Activated B cell treated with CpG ODN at 0.5 μM for 24 hours (primary cell): Measurements from ENCODE around the gene ARHGAP40. TPM values are rescaled to one million over a fixed set of nuclear protein-coding genes. Genes with fewer than 3 reads are reported as not detected.

Experiments used
- ATAC-seq: fragments of 200-7000 bp; cut with Tn5 transposase; one replicate; pipeline ENCODE4 v1.10.0; 2021; ENCODE audit warnings: low read depth, mild to moderate bottlenecking, moderate library complexity
- CTCF ChIA-PET: fragments of 350-600 bp; sonication (Branson Sonifier 250); formaldehyde crosslinking; loops from one replicate; lab custom pipeline; 2021; ENCODE audit warnings: antibody characterized with exemption; lab: Charles Lee
- POLR2A ChIA-PET: fragments of 350-600 bp; sonication (Branson Sonifier 250); formaldehyde crosslinking; loops from one replicate; lab custom pipeline; 2021; ENCODE audit warnings: antibody characterized with exemption; lab: Charles Lee
- DNase-seq: peaks from one replicate; pipeline ENCODE4 v3.0.0; 2022
- H3K27ac Mint-ChIP-seq: one replicate; pipeline ENCODE4 v1.8.0; 2020; ENCODE audit warnings: mixed read lengths
- H3K27me3 Mint-ChIP-seq: one replicate; pipeline ENCODE4 v1.8.0; 2021; ENCODE audit warnings: mixed read lengths
- H3K36me3 Mint-ChIP-seq: one replicate; pipeline ENCODE4 v1.8.0; 2021; ENCODE audit warnings: low read depth, mixed read lengths
- H3K4me1 Mint-ChIP-seq: one replicate; pipeline ENCODE4 v1.8.0; 2021; ENCODE audit warnings: mixed read lengths
- H3K4me3 Mint-ChIP-seq: one replicate; pipeline ENCODE4 v1.8.0; 2020; ENCODE audit warnings: mild to moderate bottlenecking, mixed read lengths
- H3K9me3 Mint-ChIP-seq: one replicate; pipeline ENCODE4 v1.8.0; 2020; ENCODE audit warnings: mixed read lengths
- intact Hi-C: fragments of 100-400 bp; cut with micrococcal nuclease; formaldehyde crosslinking; loops from one replicate; pipeline ENCODE4 v1.15.1; 2024
- total RNA-seq: library from RNA; stranded (reverse); gene quantifications from 2 replicates; pipeline ENCODE4 v1.2.3, GENCODE V29; 2022
- TF ChIP-seq, protein P1 (sequence below): fragments of 200-600 bp; IDR thresholded peaks from one replicate; pipeline ENCODE4 v1.8.0; 2022; ENCODE audit warnings: antibody characterized with exemption, mild to moderate bottlenecking

The ARHGAP40 gene
- total RNA-seq, 1 donor from 2014 or later, result not detected

DNA sequence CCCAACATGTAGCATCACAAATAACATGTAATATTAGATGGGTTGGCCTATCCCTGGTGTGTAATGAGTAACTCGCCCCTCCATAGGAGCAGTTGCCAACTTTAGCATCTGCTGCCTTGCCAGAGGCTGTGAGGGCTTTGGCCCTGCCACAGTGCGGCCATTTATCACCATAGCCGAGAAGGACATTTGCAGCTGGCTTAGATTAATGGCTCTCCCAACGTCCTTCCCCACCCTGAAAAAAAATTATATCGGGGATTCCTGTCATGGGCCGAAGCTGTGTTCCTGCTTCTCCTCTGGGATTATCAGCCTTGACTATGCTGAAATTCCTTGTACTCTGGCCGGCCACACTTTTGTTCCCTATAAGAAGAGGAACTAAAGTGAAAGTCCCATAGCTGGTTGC is 28.2 kb upstream of the ARHGAP40 start:
- Mint-ChIP-seq H3K4me3 (no peak overlapping the region), H3K36me3 (peaks cover 60% of the 10 kb centered on the region), H3K4me1 (no peaks in the 10 kb centered on the region), H3K9me3 (no peaks in the 10 kb centered on the region), H3K27me3 (no peaks in the 10 kb centered on the region), H3K27ac (no peak overlapping the region)
- POLR2A ChIA-PET, result no interaction called here
- CTCF ChIA-PET, result no interaction called here
- ATAC-seq (no peak), DNase-seq (no peak)
- intact Hi-C loops, result no loop called here
- TF ChIP-seq, protein P1, sequence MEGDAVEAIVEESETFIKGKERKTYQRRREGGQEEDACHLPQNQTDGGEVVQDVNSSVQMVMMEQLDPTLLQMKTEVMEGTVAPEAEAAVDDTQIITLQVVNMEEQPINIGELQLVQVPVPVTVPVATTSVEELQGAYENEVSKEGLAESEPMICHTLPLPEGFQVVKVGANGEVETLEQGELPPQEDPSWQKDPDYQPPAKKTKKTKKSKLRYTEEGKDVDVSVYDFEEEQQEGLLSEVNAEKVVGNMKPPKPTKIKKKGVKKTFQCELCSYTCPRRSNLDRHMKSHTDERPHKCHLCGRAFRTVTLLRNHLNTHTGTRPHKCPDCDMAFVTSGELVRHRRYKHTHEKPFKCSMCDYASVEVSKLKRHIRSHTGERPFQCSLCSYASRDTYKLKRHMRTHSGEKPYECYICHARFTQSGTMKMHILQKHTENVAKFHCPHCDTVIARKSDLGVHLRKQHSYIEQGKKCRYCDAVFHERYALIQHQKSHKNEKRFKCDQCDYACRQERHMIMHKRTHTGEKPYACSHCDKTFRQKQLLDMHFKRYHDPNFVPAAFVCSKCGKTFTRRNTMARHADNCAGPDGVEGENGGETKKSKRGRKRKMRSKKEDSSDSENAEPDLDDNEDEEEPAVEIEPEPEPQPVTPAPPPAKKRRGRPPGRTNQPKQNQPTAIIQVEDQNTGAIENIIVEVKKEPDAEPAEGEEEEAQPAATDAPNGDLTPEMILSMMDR, result no peak

DNA sequence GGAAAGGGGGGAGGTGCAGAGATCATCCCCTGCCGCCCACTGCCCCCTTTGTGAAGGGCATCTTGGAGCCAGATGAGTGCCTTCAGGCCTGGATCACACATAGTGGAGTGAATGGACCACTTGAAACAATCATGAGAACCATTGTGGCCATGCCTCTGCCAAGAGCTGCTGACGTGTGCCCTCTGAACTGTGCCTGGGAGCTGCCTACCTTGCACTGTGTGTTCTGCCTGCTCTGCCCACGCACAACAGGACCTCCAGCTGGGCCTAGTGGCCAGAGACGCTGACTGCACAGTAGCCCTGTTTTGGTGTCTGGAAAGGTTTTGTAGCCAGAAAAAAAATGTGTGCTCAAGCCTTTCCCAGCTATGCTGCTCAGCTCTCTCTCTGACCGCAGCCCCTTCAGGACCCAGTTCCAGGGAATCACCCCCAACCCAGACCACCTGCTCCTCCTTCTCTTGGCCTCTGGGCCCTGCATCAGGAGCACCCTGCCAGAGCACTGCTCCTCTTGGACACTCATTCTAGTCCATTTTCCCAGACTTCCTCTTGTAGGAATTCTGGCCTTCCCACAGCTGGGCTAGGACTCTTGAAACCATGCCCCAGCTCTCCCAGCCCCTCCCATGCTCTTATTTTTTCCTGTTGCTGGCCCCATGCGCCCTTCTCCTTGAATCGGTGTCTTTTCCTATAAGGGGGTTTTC is 22.2 kb upstream of the ARHGAP40 start:
- Mint-ChIP-seq H3K4me3 (no peak overlapping the region), H3K27ac (no peak overlapping the region), H3K36me3 (peaks cover 20% of the 10 kb centered on the region), H3K4me1 (no peaks in the 10 kb centered on the region), H3K27me3 (no peaks in the 10 kb centered on the region), H3K9me3 (no peaks in the 10 kb centered on the region)
- ATAC-seq (no peak), DNase-seq (no peak)
- ChIA-PET CTCF (no interaction called here), POLR2A (no interaction called here)
- intact Hi-C loops, result no loop called here
- TF ChIP-seq, protein P1, result no peak

- ATAC-seq (no peak), DNase-seq (no peak)
- Mint-ChIP-seq H3K4me1 (no peaks in the 10 kb centered on the region), H3K36me3 (peaks cover 14% of the 10 kb centered on the region), H3K9me3 (no peaks in the 10 kb centered on the region), H3K4me3 (no peak overlapping the region), H3K27me3 (no peaks in the 10 kb centered on the region), H3K27ac (no peak overlapping the region)
- ChIA-PET CTCF (no interaction called here), POLR2A (no interaction called here)
- TF ChIP-seq, protein P1, result no peak
- intact Hi-C loops, result no loop called here
Measured at GRCh38 chr20:38579921-38580320, 21.7 kb upstream of the ARHGAP40 start.

DNA sequence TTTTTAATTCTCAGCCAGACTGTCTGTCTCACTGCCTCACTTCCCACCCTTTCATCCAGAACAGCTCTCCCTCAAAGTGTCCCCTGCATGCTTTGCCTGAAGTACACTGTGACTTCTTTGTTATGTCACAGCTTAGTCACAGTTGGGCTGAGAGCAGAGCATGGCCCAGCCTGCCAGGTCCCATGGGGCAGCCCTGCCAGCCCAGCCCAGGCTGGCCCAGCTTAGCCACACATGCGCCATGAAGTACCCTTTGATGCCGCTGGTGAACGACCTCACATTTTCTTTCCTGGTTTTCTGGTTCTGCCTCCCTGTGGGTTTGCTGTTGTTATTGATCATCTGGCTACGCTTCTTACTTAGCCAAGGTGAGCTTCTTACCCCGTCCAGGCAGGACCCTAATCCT is 20.6 kb upstream of the ARHGAP40 start, which contains the start of gene ADIG:
ADIG (plus strand) TSS at position 185 of the 400 bp plus-strand sequence; CDS start at position 239, 54 bp downstream.
- intact Hi-C loops, result no loop called here
- DNase-seq, result no peak
- no peak within 1 kb of the TSS for H3K27ac Mint-ChIP-seq
- ChIA-PET CTCF (no interaction called here), POLR2A (no interaction called here)
- peaks cover 5% of the 10 kb centered on the region for H3K36me3 Mint-ChIP-seq
- TF ChIP-seq, protein P1, result no peak
- no peaks in the 10 kb centered on the region for H3K4me1 Mint-ChIP-seq
- no peaks in the 10 kb centered on the region for H3K9me3 Mint-ChIP-seq
- H3K4me3 Mint-ChIP-seq, result no peak within 1 kb of the TSS
- no peak for ATAC-seq
- H3K27me3 Mint-ChIP-seq, result no peaks in the 10 kb centered on the region

- CTCF ChIA-PET, result no interaction called here
- Mint-ChIP-seq H3K9me3 (no peaks in the 10 kb centered on the region), H3K36me3 (peaks cover 3% of the 10 kb centered on the region), H3K4me1 (no peaks in the 10 kb centered on the region), H3K27ac (no peak overlapping the region), H3K4me3 (no peak overlapping the region), H3K27me3 (peaks cover under 1% of the 10 kb centered on the region)
- ATAC-seq (no peak), DNase-seq (no peak)
- intact Hi-C loops, result no loop called here
- POLR2A ChIA-PET, result no interaction called here
- TF ChIP-seq, protein P1, result no peak
Measured at GRCh38 chr20:38581830-38582358, 19.7 kb upstream of the ARHGAP40 start.
